Activated T-cell treated with anti-CD3 and anti-CD28 coated beads, Interleukin-2, amount 50 U/mL, for 24 hours (primary cell): Measurements from ENCODE around the gene LSR.
"Not testable (repeated sequence)": the region's sequence is repeated elsewhere in the genome, so short reads cannot be mapped to it uniquely, and the experiment has no call there.

Source experiments
- DNase-seq: peaks from one replicate; pipeline ENCODE4 v3.0.0-alpha.2; 2020
- H3K27ac Mint-ChIP-seq: 2 replicates; pipeline ENCODE4 v1.8.0; 2020; ENCODE audit warnings: mild to moderate bottlenecking, mixed read lengths
- H3K27me3 Mint-ChIP-seq: 2 replicates; pipeline ENCODE4 v1.8.0; 2020; ENCODE audit warnings: mixed read lengths
- H3K36me3 Mint-ChIP-seq: 2 replicates; pipeline ENCODE4 v1.8.0; 2020; ENCODE audit warnings: low read depth, mixed read lengths
- H3K4me1 Mint-ChIP-seq: 2 replicates; pipeline ENCODE4 v1.8.0; 2020; ENCODE audit warnings: low read depth, mixed read lengths
- H3K4me3 Mint-ChIP-seq: 2 replicates; pipeline ENCODE4 v1.8.0; 2020; ENCODE audit warnings: mild to moderate bottlenecking, moderate library complexity, mixed read lengths
- H3K9me3 Mint-ChIP-seq: 2 replicates; pipeline ENCODE4 v1.8.0; 2020; ENCODE audit warnings: mixed read lengths

The LSR gene

GRCh38 chr19:35224681-35225571 is 23.9 kb upstream of the LSR start:
- H3K9me3 Mint-ChIP-seq = no peaks in the 10 kb centered on the region

GRCh38 chr19:35225951-35226350 is 22.9 kb upstream of the LSR start:
- no peaks in the 10 kb centered on the region for H3K36me3 Mint-ChIP-seq
- H3K27ac Mint-ChIP-seq = no peak overlapping the region
- no peak overlapping the region for H3K4me3 Mint-ChIP-seq
- no peaks in the 10 kb centered on the region for H3K27me3 Mint-ChIP-seq
- peak; percentile 25 for DNase-seq
- H3K9me3 Mint-ChIP-seq = no peaks in the 10 kb centered on the region
- peaks cover 20% of the 10 kb centered on the region for H3K4me1 Mint-ChIP-seq

More at GRCh38 chr19:35224681-35225571, 23.9 kb upstream of the LSR start:
- H3K27ac Mint-ChIP-seq = no peak overlapping the region
- no peaks in the 10 kb centered on the region for H3K27me3 Mint-ChIP-seq
- H3K36me3 Mint-ChIP-seq = no peaks in the 10 kb centered on the region
- peak; percentile 35 for DNase-seq
- no peak overlapping the region for H3K4me3 Mint-ChIP-seq
- H3K4me1 Mint-ChIP-seq = peaks cover 26% of the 10 kb centered on the region

GRCh38 chr19:35226748-35227147 is 22.1 kb upstream of the LSR start:
- no peak overlapping the region for H3K27ac Mint-ChIP-seq
- H3K27me3 Mint-ChIP-seq = no peaks in the 10 kb centered on the region
- no peak for DNase-seq
- H3K4me1 Mint-ChIP-seq = peaks cover 20% of the 10 kb centered on the region
- H3K4me3 Mint-ChIP-seq = no peak overlapping the region
- H3K36me3 Mint-ChIP-seq = no peaks in the 10 kb centered on the region
- H3K9me3 Mint-ChIP-seq = no peaks in the 10 kb centered on the region

- Mint-ChIP-seq H3K36me3 (no peaks in the 10 kb centered on the region), H3K4me1 (peaks cover 15% of the 10 kb centered on the region), H3K9me3 (no peaks in the 10 kb centered on the region), H3K27me3 (no peaks in the 10 kb centered on the region), H3K4me3 (no peak within 1 kb of the TSS), H3K27ac (no peak within 1 kb of the TSS)
- peak; percentile 14 for DNase-seq
Observed at GRCh38 chr19:35228177-35228930, 20.4 kb upstream of the LSR start, which contains the start of gene FAM187B. Gene FAM187B (minus strand): TSS chr19:35228739. CDS start chr19:35228680, 59 bp downstream.

GRCh38 chr19:35229601-35230000 is 19.2 kb upstream of the LSR start:
- H3K9me3 Mint-ChIP-seq = no peaks in the 10 kb centered on the region
- H3K27me3 Mint-ChIP-seq = no peaks in the 10 kb centered on the region
- no peaks in the 10 kb centered on the region for H3K36me3 Mint-ChIP-seq
- H3K4me1 Mint-ChIP-seq = peaks cover 7% of the 10 kb centered on the region
- DNase-seq = peak; percentile 19
- H3K4me3 Mint-ChIP-seq = no peak overlapping the region
- no peak overlapping the region for H3K27ac Mint-ChIP-seq

- no peaks in the 10 kb centered on the region for H3K36me3 Mint-ChIP-seq
- H3K27ac Mint-ChIP-seq = no peak overlapping the region
- no peak overlapping the region for H3K4me3 Mint-ChIP-seq
- DNase-seq = no peak
- peaks cover 16% of the 10 kb centered on the region for H3K4me1 Mint-ChIP-seq
- peaks cover 2% of the 10 kb centered on the region for H3K9me3 Mint-ChIP-seq
- H3K27me3 Mint-ChIP-seq = no peaks in the 10 kb centered on the region
Observed at GRCh38 chr19:35231956-35232645, 16.7 kb upstream of the LSR start.

- H3K27me3 Mint-ChIP-seq = no peaks in the 10 kb centered on the region
- peaks cover 17% of the 10 kb centered on the region for H3K4me1 Mint-ChIP-seq
- peaks cover 2% of the 10 kb centered on the region for H3K9me3 Mint-ChIP-seq
- no peak for DNase-seq
- H3K4me3 Mint-ChIP-seq = no peak overlapping the region
- H3K27ac Mint-ChIP-seq = no peak overlapping the region
- no peaks in the 10 kb centered on the region for H3K36me3 Mint-ChIP-seq
Observed at GRCh38 chr19:35232912-35233311, 15.9 kb upstream of the LSR start.

- no peak overlapping the region for H3K4me3 Mint-ChIP-seq
- no peaks in the 10 kb centered on the region for H3K27me3 Mint-ChIP-seq
- peak; percentile 30 for DNase-seq
- H3K27ac Mint-ChIP-seq = no peak overlapping the region
- no peaks in the 10 kb centered on the region for H3K36me3 Mint-ChIP-seq
- H3K4me1 Mint-ChIP-seq = peaks cover 40% of the 10 kb centered on the region
- H3K9me3 Mint-ChIP-seq = peaks cover 11% of the 10 kb centered on the region
Observed at GRCh38 chr19:35236638-35237400, 12.0 kb upstream of the LSR start.

- H3K36me3 Mint-ChIP-seq, DNase-seq, H3K27ac Mint-ChIP-seq, H3K4me3 Mint-ChIP-seq, H3K27me3 Mint-ChIP-seq: not testable (repeated sequence)
- Mint-ChIP-seq H3K4me1 (peaks cover 40% of the 10 kb centered on the region), H3K9me3 (peaks cover 14% of the 10 kb centered on the region)
Observed at GRCh38 chr19:35239597-35239996, 9.2 kb upstream of the LSR start.

GRCh38 chr19:35240327-35240726 is 8.5 kb upstream of the LSR start:
- H3K9me3 Mint-ChIP-seq = peaks cover 16% of the 10 kb centered on the region
- no peak overlapping the region for H3K4me3 Mint-ChIP-seq
- DNase-seq = peak; percentile 22
- peaks cover 37% of the 10 kb centered on the region for H3K4me1 Mint-ChIP-seq
- no peaks in the 10 kb centered on the region for H3K36me3 Mint-ChIP-seq
- H3K27me3 Mint-ChIP-seq = no peaks in the 10 kb centered on the region
- H3K27ac Mint-ChIP-seq = peak overlapping the region; percentile 62

GRCh38 chr19:35241417-35241816 is 7.4 kb upstream of the LSR start:
- Mint-ChIP-seq H3K4me1 (peaks cover 31% of the 10 kb centered on the region), H3K4me3 (no peak overlapping the region), H3K27ac (no peak overlapping the region), H3K9me3 (peaks cover 16% of the 10 kb centered on the region), H3K36me3 (no peaks in the 10 kb centered on the region), H3K27me3 (no peaks in the 10 kb centered on the region)
- DNase-seq = no peak

- H3K9me3 Mint-ChIP-seq = peaks cover 10% of the 10 kb centered on the region
- peaks cover 19% of the 10 kb centered on the region for H3K27me3 Mint-ChIP-seq
- H3K4me1 Mint-ChIP-seq = peaks cover 36% of the 10 kb centered on the region
- no peak overlapping the region for H3K27ac Mint-ChIP-seq
- no peak for DNase-seq
- peak overlapping the region; percentile 89 for H3K4me3 Mint-ChIP-seq
- H3K36me3 Mint-ChIP-seq = peaks cover 21% of the 10 kb centered on the region
Observed at GRCh38 chr19:35246466-35247092, 2.2 kb upstream of the LSR start.

- Mint-ChIP-seq H3K27ac (peak overlapping the region; percentile 86), H3K4me3 (peak overlapping the region; percentile 89), H3K27me3 (peaks cover 19% of the 10 kb centered on the region), H3K36me3 (peaks cover 24% of the 10 kb centered on the region), H3K4me1 (peaks cover 36% of the 10 kb centered on the region), H3K9me3 (peaks cover 5% of the 10 kb centered on the region)
- peak; percentile 69 for DNase-seq
Observed at GRCh38 chr19:35247526-35248309, 1.1 kb upstream of the LSR start.
